GM13977 (cell line): ENCODE data around the gene PLXNA2.

Experiments
- DNase-seq: peaks from one replicate; pipeline ENCODE4 v3.0.0; 2012; ENCODE audit warnings: low spot score
- CTCF ChIP-seq: IDR thresholded peaks from 2 replicates; pipeline ENCODE4 v1.5.1; 2012; ENCODE audit warnings: mild to moderate bottlenecking, control low read depth; ENCODE audit not compliant: insufficient read depth; ENCODE audit errors: extremely low read depth, missing control alignments
- in situ Hi-C: fragments of 300-500 bp; cut with MboI; formaldehyde crosslinking; loops from one replicate; pipeline ENCODE4 v1.12.0; 2022; ENCODE audit warnings: low sequenced_read_pairs, low pct_unique_long_range_greater_than_20kb, mixed read lengths, inconsistent platforms; ENCODE audit not compliant: unreplicated experiment

Gene PLXNA2

DNA sequence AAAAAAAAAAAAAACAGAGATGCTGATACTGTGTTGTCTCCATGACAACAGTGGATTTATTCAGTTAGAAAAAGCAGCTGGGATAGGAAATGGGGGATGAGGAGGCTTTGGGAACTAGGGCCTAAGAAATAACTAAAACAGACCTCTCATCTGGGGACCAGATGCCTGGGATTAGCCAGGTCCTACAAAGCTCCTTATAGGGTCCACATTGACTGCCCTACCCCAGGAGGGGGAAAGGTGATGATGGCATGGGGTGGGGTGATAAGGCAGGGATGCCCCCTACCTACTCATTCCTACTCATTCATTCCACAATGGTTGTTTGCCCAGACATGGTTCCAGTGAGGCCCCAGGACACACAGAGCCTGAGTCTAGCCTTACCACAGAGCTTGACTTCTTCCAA, 131.2 kb downstream of the PLXNA2 start:
- no peak for TF ChIP-seq CTCF
- in situ Hi-C loops, result no loop called here
- no peak for DNase-seq

DNA sequence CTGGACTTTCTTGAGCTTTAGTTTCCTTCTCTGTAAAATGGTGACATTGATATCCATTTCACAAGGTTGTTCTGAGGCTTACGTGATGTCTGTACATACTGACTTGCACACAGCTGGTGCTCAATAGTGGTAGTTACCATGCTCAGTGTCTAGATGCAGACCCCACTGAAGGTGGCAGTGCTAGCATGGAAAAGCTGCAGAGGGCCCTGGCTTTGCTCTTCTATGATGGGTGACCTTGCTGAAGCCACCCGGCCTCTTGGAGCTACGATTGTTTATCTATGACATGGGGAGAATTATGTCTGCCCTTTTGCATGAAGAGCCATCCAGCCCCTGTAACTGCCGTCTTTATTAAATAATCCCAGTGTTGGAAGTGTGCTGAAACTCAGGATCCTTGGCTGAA, 131.8 kb downstream of the PLXNA2 start:
- DNase-seq, result no peak
- TF ChIP-seq CTCF, result no peak
- in situ Hi-C loops, result no loop called here

- in situ Hi-C loops, result no loop called here
- DNase-seq, result no peak
- TF ChIP-seq CTCF, result no peak
Measured at GRCh38 chr1:208111646-208112190, 132.5 kb downstream of the PLXNA2 start.

DNA sequence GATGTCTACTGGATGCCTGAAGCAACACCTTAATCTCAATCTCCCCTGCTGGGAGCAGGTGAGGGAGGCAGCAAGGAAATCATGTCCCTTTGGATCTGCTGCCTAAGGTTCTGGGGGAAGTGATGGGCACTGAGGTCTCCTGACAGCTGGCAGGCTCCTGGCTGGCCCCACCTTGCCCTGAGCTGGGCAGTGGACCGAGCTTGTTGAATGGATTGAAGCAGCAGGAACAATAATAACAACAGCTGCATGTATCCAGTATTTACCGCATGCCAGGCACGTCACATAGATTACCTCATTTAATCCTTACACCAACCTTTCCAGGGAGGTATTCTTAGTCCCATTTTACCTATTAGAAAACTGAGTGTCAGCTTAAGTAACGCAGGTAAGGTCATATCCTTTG, 133.9 kb downstream of the PLXNA2 start:
- no peak for DNase-seq
- TF ChIP-seq CTCF, result no peak
- in situ Hi-C loops, result no loop called here

GRCh38 chr1:208108646-208109330, 135.4 kb downstream of the PLXNA2 start:
- in situ Hi-C loops, result no loop called here
- TF ChIP-seq CTCF, result no peak
- DNase-seq, result no peak

- no peak for DNase-seq
- no peak for TF ChIP-seq CTCF
- in situ Hi-C loops, result no loop called here
Measured at GRCh38 chr1:208108213-208108608, 136.0 kb downstream of the PLXNA2 start.
